Nephron (organoid): ENCODE data around the gene RHBDL3.

ENCODE experiments used
- H3K27ac Mint-ChIP-seq, 3 experiments: 2 replicates each; pipeline ENCODE4 v1.8.0; 2020; ENCODE audit warnings: mixed read lengths in 3 of 3, mild to moderate bottlenecking in 2 of 3, moderate library complexity in 1 of 3
- H3K27me3 Mint-ChIP-seq: 2 replicates; pipeline ENCODE4 v1.8.0; 2021; ENCODE audit warnings: low read depth, mild to moderate bottlenecking, moderate library complexity, mixed read lengths
- H3K36me3 Mint-ChIP-seq: 2 replicates; pipeline ENCODE4 v1.8.0; 2020; ENCODE audit warnings: low read depth, mixed read lengths
- H3K4me1 Mint-ChIP-seq: 2 replicates; pipeline ENCODE4 v1.8.0; 2020; ENCODE audit warnings: mixed read lengths
- H3K4me3 Mint-ChIP-seq, 3 experiments: 2 replicates each; pipeline ENCODE4 v1.8.0; 2020; ENCODE audit warnings: mild to moderate bottlenecking in 3 of 3, mixed read lengths in 3 of 3, moderate library complexity in 2 of 3
- H3K9me3 Mint-ChIP-seq: 2 replicates; pipeline ENCODE4 v1.8.0; 2020; ENCODE audit warnings: mixed read lengths
- CTCF ChIP-seq, 3 experiments: fragments of 200-600 bp; sonication (generic); IDR thresholded peaks; one replicate each; pipeline ENCODE4 v1.5.0; 2021; ENCODE audit warnings: antibody characterized with exemption in 3 of 3; ENCODE audit not compliant: unreplicated experiment in 3 of 3

Gene RHBDL3

GRCh38 chr17:32265192-32265923, at the start of gene RHBDL3:
Gene RHBDL3 (plus strand): TSS chr17:32265832. CDS start chr17:32266190, 358 bp downstream.
- H3K27ac Mint-ChIP-seq: peak within 1 kb of the TSS in 1 of 3 experiments; percentile 23
- no peaks in the 10 kb centered on the region for H3K9me3 Mint-ChIP-seq
- no peaks in the 10 kb centered on the region for H3K36me3 Mint-ChIP-seq
- no peak for TF ChIP-seq CTCF (IDR thresholded peaks at IDR 0.05; ENCODE audit: unreplicated experiment in 3 of 3)
- peaks cover 32% of the 10 kb centered on the region for H3K4me1 Mint-ChIP-seq
- peaks cover 88% of the 10 kb centered on the region for H3K27me3 Mint-ChIP-seq
- H3K4me3 Mint-ChIP-seq: peak within 1 kb of the TSS; percentile 81 to 86 (median 86)

GRCh38 chr17:32222621-32223020, 43.0 kb upstream of the RHBDL3 start:
- no peak overlapping the region for H3K4me3 Mint-ChIP-seq
- H3K27ac Mint-ChIP-seq: no peak overlapping the region
- no peaks in the 10 kb centered on the region for H3K4me1 Mint-ChIP-seq
- H3K9me3 Mint-ChIP-seq: no peaks in the 10 kb centered on the region
- H3K36me3 Mint-ChIP-seq: peaks cover 18% of the 10 kb centered on the region
- TF ChIP-seq CTCF (IDR thresholded peaks at IDR 0.05; ENCODE audit: unreplicated experiment in 3 of 3): no peak
- H3K27me3 Mint-ChIP-seq: no peaks in the 10 kb centered on the region

- no peak for TF ChIP-seq CTCF (IDR thresholded peaks at IDR 0.05; ENCODE audit: unreplicated experiment in 3 of 3)
- no peak overlapping the region for H3K4me3 Mint-ChIP-seq
- peaks cover 18% of the 10 kb centered on the region for H3K36me3 Mint-ChIP-seq
- H3K9me3 Mint-ChIP-seq: no peaks in the 10 kb centered on the region
- no peaks in the 10 kb centered on the region for H3K4me1 Mint-ChIP-seq
- no peak overlapping the region for H3K27ac Mint-ChIP-seq
- no peaks in the 10 kb centered on the region for H3K27me3 Mint-ChIP-seq
Measured at GRCh38 chr17:32223703-32224102, 41.9 kb upstream of the RHBDL3 start.

- Mint-ChIP-seq H3K4me1 (peaks cover 7% of the 10 kb centered on the region), H3K27me3 (no peaks in the 10 kb centered on the region), H3K9me3 (no peaks in the 10 kb centered on the region), H3K36me3 (peaks cover 18% of the 10 kb centered on the region), H3K27ac (no peak overlapping the region), H3K4me3 (no peak overlapping the region)
- TF ChIP-seq CTCF (IDR thresholded peaks at IDR 0.05; ENCODE audit: unreplicated experiment in 3 of 3): no peak
Measured at GRCh38 chr17:32226886-32227285, 38.7 kb upstream of the RHBDL3 start.

- no peaks in the 10 kb centered on the region for H3K9me3 Mint-ChIP-seq
- TF ChIP-seq CTCF (IDR thresholded peaks at IDR 0.05; ENCODE audit: unreplicated experiment in 3 of 3): no peak
- H3K4me3 Mint-ChIP-seq: no peak overlapping the region
- H3K36me3 Mint-ChIP-seq: peaks cover 14% of the 10 kb centered on the region
- peaks cover 7% of the 10 kb centered on the region for H3K4me1 Mint-ChIP-seq
- H3K27ac Mint-ChIP-seq: no peak overlapping the region
- no peaks in the 10 kb centered on the region for H3K27me3 Mint-ChIP-seq
Measured at GRCh38 chr17:32227910-32228309, 37.7 kb upstream of the RHBDL3 start.

GRCh38 chr17:32235588-32235987, 30.0 kb upstream of the RHBDL3 start:
- Mint-ChIP-seq H3K27ac (no peak overlapping the region), H3K9me3 (no peaks in the 10 kb centered on the region), H3K4me1 (no peaks in the 10 kb centered on the region), H3K36me3 (no peaks in the 10 kb centered on the region), H3K27me3 (no peaks in the 10 kb centered on the region), H3K4me3 (no peak overlapping the region)
- TF ChIP-seq CTCF (IDR thresholded peaks at IDR 0.05; ENCODE audit: unreplicated experiment in 3 of 3): no peak
